Activated CD8-positive, alpha-beta T cell treated with anti-CD3 and anti-CD28 coated beads, Interleukin-2, amount 10 ng/mL, durations not matched to agents 7 days and 5 days (primary cell): ENCODE results near the gene TOP1. TPM values are rescaled to one million over a fixed set of nuclear protein-coding genes. Genes with fewer than 3 reads are reported as not detected.
A peak's percentile ranks its signal among the peaks of the same experiment; 100 is the strongest.
"Not testable (repeated sequence)": the region's sequence is repeated elsewhere in the genome, so short reads cannot be mapped to it uniquely, and the experiment has no call there.

Experiments used
- ATAC-seq: fragments of 150-1000 bp; cut with Tn5 transposase; one replicate; pipeline ENCODE4 v1.10.0; 2021; ENCODE audit warnings: moderate library complexity
- CTCF ChIA-PET: fragments of 350-600 bp; sonication (Branson Sonifier 250); formaldehyde crosslinking; loops from one replicate; lab custom pipeline; 2021; ENCODE audit warnings: antibody characterized with exemption; lab: Charles Lee
- POLR2A ChIA-PET: fragments of 350-600 bp; sonication (Branson Sonifier 250); formaldehyde crosslinking; loops from one replicate; lab custom pipeline; 2021; ENCODE audit warnings: antibody characterized with exemption; lab: Charles Lee
- DNase-seq: peaks from one replicate; pipeline ENCODE4 v3.0.0-alpha.2; 2020
- H3K27ac Mint-ChIP-seq: one replicate; pipeline ENCODE4 v1.8.0; 2021; ENCODE audit warnings: mild to moderate bottlenecking, mixed read lengths
- H3K27me3 Mint-ChIP-seq: one replicate; pipeline ENCODE4 v1.8.0; 2021; ENCODE audit warnings: low read depth, mixed read lengths
- H3K36me3 Mint-ChIP-seq: one replicate; pipeline ENCODE4 v1.8.0; 2021; ENCODE audit warnings: low read depth, mixed read lengths
- H3K4me1 Mint-ChIP-seq: one replicate; pipeline ENCODE4 v1.8.0; 2021; ENCODE audit warnings: low read depth, mixed read lengths
- H3K4me3 Mint-ChIP-seq: one replicate; pipeline ENCODE4 v1.8.0; 2021; ENCODE audit warnings: mild to moderate bottlenecking, mixed read lengths
- H3K9me3 Mint-ChIP-seq: one replicate; pipeline ENCODE4 v1.8.0; 2022; ENCODE audit warnings: mixed read lengths; ENCODE audit not compliant: insufficient read depth
- total RNA-seq, 2 experiments: library from RNA; stranded (reverse); gene quantifications; one replicate each; pipeline ENCODE4 v1.2.3, GENCODE V29; 2021

TOP1 gene
- total RNA-seq, 2 experiments from 2014 or later = 89.1 to 91.5 TPM

- H3K27ac Mint-ChIP-seq = peak overlapping the region; percentile 96
- peak overlapping the region; percentile 16 for H3K4me3 Mint-ChIP-seq
- CTCF ChIA-PET, H3K27me3 Mint-ChIP-seq, H3K36me3 Mint-ChIP-seq, H3K9me3 Mint-ChIP-seq, DNase-seq, ATAC-seq: not testable (repeated sequence)
- POLR2A ChIA-PET = interaction anchor here (0.6 kb wide), 1 partner anchor 12 kb away, joined by 3 read pairs; no protein-coding TSS in a partner anchor
- peaks cover 55% of the 10 kb centered on the region for H3K4me1 Mint-ChIP-seq
Observed at GRCh38 chr20:41003936-41004294, 24.7 kb upstream of the TOP1 start.

- Mint-ChIP-seq H3K4me3 (no peak overlapping the region), H3K4me1 (peaks cover 59% of the 10 kb centered on the region), H3K36me3 (peaks cover 7% of the 10 kb centered on the region), H3K27ac (peak overlapping the region; percentile 47), H3K27me3 (peaks cover 2% of the 10 kb centered on the region), H3K9me3 (peaks cover 6% of the 10 kb centered on the region)
- ChIA-PET CTCF (interaction anchor here (1.5 to 2.4 kb wide), 2 partner anchors 14 to 17 kb away, joined by 4 to 17 read pairs; no protein-coding TSS in a partner anchor), POLR2A (interaction anchor here (0.6 to 1.5 kb wide), 2 partner anchors 12 to 14 kb away, joined by 3 to 4 read pairs; no protein-coding TSS in a partner anchor)
- DNase-seq (no peak), ATAC-seq (no peak)
Observed at GRCh38 chr20:41004531-41005360, 23.9 kb upstream of the TOP1 start.

DNA sequence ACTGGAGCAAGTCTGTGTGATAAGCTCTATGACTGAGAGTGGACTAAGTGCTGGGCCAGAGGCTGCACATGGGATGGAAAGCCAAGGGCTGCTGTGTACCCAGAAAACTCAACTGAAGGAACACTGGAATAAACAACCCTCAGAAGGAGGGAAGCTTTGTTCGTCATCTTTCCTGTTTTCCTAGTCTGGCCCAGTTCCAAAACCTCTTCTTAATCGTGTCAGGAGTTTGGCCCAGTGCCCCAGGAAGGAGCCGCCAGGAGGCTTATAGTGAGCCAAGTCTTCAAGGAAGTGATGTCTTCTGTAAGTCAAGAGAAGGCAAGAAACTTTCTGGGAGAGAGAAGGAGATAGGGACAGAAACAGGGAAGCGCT is 23.3 kb upstream of the TOP1 start:
- ChIA-PET POLR2A (interaction anchor here (1.5 kb wide), 1 partner anchor 14 kb away, joined by 4 read pairs; no protein-coding TSS in a partner anchor), CTCF (interaction anchor here (1.5 to 2.4 kb wide), 2 partner anchors 14 to 17 kb away, joined by 4 to 17 read pairs; no protein-coding TSS in a partner anchor)

GRCh38 chr20:41006126-41006935 is 22.3 kb upstream of the TOP1 start:
- no peaks in the 10 kb centered on the region for H3K27me3 Mint-ChIP-seq

More for the DNA sequence above, 23.3 kb upstream of the TOP1 start:
- ATAC-seq (no peak), DNase-seq (no peak)
- Mint-ChIP-seq H3K4me3 (no peak overlapping the region), H3K27me3 (no peaks in the 10 kb centered on the region), H3K4me1 (peaks cover 65% of the 10 kb centered on the region), H3K9me3 (peaks cover 6% of the 10 kb centered on the region), H3K36me3 (peaks cover 10% of the 10 kb centered on the region), H3K27ac (no peak overlapping the region)

GRCh38 chr20:41006936-41007474 is 21.6 kb upstream of the TOP1 start:
- Mint-ChIP-seq H3K36me3 (peaks cover 11% of the 10 kb centered on the region), H3K27me3 (no peaks in the 10 kb centered on the region), H3K4me3 (no peak overlapping the region), H3K27ac (no peak overlapping the region), H3K9me3 (peaks cover 6% of the 10 kb centered on the region), H3K4me1 (peaks cover 80% of the 10 kb centered on the region)
- ChIA-PET POLR2A (interaction anchor here (2.9 kb wide), 1 partner anchor 16 kb away, joined by 10 read pairs; no protein-coding TSS in a partner anchor), CTCF (interaction anchor here (1.0 to 2.4 kb wide), 4 partner anchors 16 to 87 kb away, joined by 3 to 17 read pairs (median 4); no protein-coding TSS in a partner anchor)
- no peak for DNase-seq
- ATAC-seq = no peak

More at GRCh38 chr20:41006126-41006935, 22.3 kb upstream of the TOP1 start:
- H3K4me1 Mint-ChIP-seq = peaks cover 73% of the 10 kb centered on the region
- DNase-seq = no peak
- H3K9me3 Mint-ChIP-seq = peaks cover 6% of the 10 kb centered on the region
- ATAC-seq = no peak
- no peak overlapping the region for H3K27ac Mint-ChIP-seq
- H3K4me3 Mint-ChIP-seq = no peak overlapping the region
- ChIA-PET POLR2A (interaction anchor here (1.5 kb wide), 1 partner anchor 15 kb away, joined by 4 read pairs; no protein-coding TSS in a partner anchor), CTCF (interaction anchor here (1.0 to 2.4 kb wide), 4 partner anchors 15 to 88 kb away, joined by 3 to 17 read pairs (median 4); no protein-coding TSS in a partner anchor)
- peaks cover 11% of the 10 kb centered on the region for H3K36me3 Mint-ChIP-seq

DNA sequence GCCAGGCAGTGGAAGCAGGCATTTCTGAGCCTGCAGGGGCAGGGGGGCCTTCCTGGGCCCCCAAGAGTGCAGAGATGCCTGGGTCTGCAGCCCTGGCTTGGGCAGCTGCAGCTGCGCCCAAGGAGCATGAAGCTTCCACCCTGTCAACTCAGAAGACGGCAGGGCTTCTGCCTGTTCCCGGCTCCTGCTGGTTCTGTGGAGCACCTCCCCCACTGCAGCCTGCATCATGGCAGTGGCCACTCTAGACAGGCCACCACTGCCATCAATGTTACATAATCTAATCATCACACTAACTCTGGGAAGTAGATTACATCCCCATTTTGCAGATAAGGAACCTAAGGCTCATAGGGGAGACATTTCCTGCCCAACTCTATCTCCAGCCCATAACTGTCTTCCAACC is 21.1 kb upstream of the TOP1 start:
- H3K9me3 Mint-ChIP-seq = peaks cover 6% of the 10 kb centered on the region
- no peaks in the 10 kb centered on the region for H3K27me3 Mint-ChIP-seq
- DNase-seq (no peak), ATAC-seq (no peak)
- H3K4me1 Mint-ChIP-seq = peaks cover 85% of the 10 kb centered on the region
- peak overlapping the region; percentile 88 for H3K27ac Mint-ChIP-seq
- peaks cover 11% of the 10 kb centered on the region for H3K36me3 Mint-ChIP-seq
- CTCF ChIA-PET = interaction anchor here (0.8 to 2.8 kb wide), 6 partner anchors 8 to 87 kb away, joined by 3 to 37 read pairs (median 4); no protein-coding TSS in a partner anchor
- POLR2A ChIA-PET = interaction anchor here (2.9 kb wide), 1 partner anchor 16 kb away, joined by 10 read pairs; no protein-coding TSS in a partner anchor
- H3K4me3 Mint-ChIP-seq = no peak overlapping the region

- Mint-ChIP-seq H3K4me3 (no peak overlapping the region), H3K27me3 (no peaks in the 10 kb centered on the region), H3K9me3 (peaks cover 6% of the 10 kb centered on the region), H3K27ac (peak overlapping the region; percentile 71), H3K4me1 (peaks cover 69% of the 10 kb centered on the region), H3K36me3 (peaks cover 8% of the 10 kb centered on the region)
- POLR2A ChIA-PET = interaction anchor here (1.2 to 2.9 kb wide), 3 partner anchors 19 to 28 kb away, joined by 3 to 10 read pairs (median 7); partner anchors contain the start of gene TOP1
- DNase-seq (no peak), ATAC-seq (no peak)
- CTCF ChIA-PET = interaction anchor here (1.0 to 2.8 kb wide), 5 partner anchors 8 to 125 kb away, joined by 3 to 37 read pairs (median 4); no protein-coding TSS in a partner anchor
Observed at GRCh38 chr20:41009946-41010345, 18.7 kb upstream of the TOP1 start.

GRCh38 chr20:41011551-41012067 is 17.0 kb upstream of the TOP1 start:
- ATAC-seq (peak; percentile 88), DNase-seq (peak; percentile 77)
- Mint-ChIP-seq H3K9me3 (peaks cover 3% of the 10 kb centered on the region), H3K4me1 (peaks cover 54% of the 10 kb centered on the region), H3K27ac (peak overlapping the region; percentile 92), H3K36me3 (peaks cover 6% of the 10 kb centered on the region), H3K27me3 (no peaks in the 10 kb centered on the region), H3K4me3 (peak overlapping the region; percentile 50)
- CTCF ChIA-PET = interaction anchor here (0.8 to 3.0 kb wide), 13 partner anchors 11 to 221 kb away, joined by 3 to 47 read pairs (median 4); no protein-coding TSS in a partner anchor
- POLR2A ChIA-PET = interaction anchor here (0.7 to 2.1 kb wide), 7 partner anchors 13 to 123 kb away, joined by 3 to 9 read pairs (median 4); partner anchors contain the start of gene TOP1

- H3K27ac Mint-ChIP-seq = peak overlapping the region; percentile 40
- no peak for ATAC-seq
- peaks cover 3% of the 10 kb centered on the region for H3K36me3 Mint-ChIP-seq
- no peaks in the 10 kb centered on the region for H3K27me3 Mint-ChIP-seq
- CTCF ChIA-PET = no interaction called here
- H3K4me3 Mint-ChIP-seq = no peak overlapping the region
- H3K9me3 Mint-ChIP-seq = no peaks in the 10 kb centered on the region
- no peak for DNase-seq
- peaks cover 34% of the 10 kb centered on the region for H3K4me1 Mint-ChIP-seq
- POLR2A ChIA-PET = no interaction called here
Observed at GRCh38 chr20:41014561-41015088, 14.0 kb upstream of the TOP1 start.

- Mint-ChIP-seq H3K27ac (no peak overlapping the region), H3K36me3 (no peaks in the 10 kb centered on the region), H3K4me1 (peaks cover 6% of the 10 kb centered on the region), H3K9me3 (no peaks in the 10 kb centered on the region), H3K27me3 (peaks cover 6% of the 10 kb centered on the region), H3K4me3 (no peak overlapping the region)
- ChIA-PET POLR2A (no interaction called here), CTCF (interaction anchor here (1.0 to 3.5 kb wide), 4 partner anchors 8 to 77 kb away, joined by 3 to 19 read pairs (median 6); no protein-coding TSS in a partner anchor)
- no peak for DNase-seq
- no peak for ATAC-seq
Observed at GRCh38 chr20:41017448-41018042, 11.1 kb upstream of the TOP1 start.
